ENCODE results near the gene GABRA5. TPM values are rescaled to one million over a fixed set of nuclear protein-coding genes. Genes with fewer than 3 reads are reported as not detected.

Gene GABRA5
- polyA plus RNA-seq, 3 donors: not detected

- Mint-ChIP-seq H3K27me3 (ENCODE audit: low read depth in 3 of 3) (no peaks in the 10 kb centered on the region), H3K36me3 (no peaks in the 10 kb centered on the region), H3K9me3 (peaks cover 0 to 12% (median 4%) of the 10 kb centered on the region in 7 donors), H3K4me3 (no peak overlapping the region), H3K4me1 (no peaks in the 10 kb centered on the region), H3K27ac (no peak overlapping the region)
- Histone ChIP-seq H3K4me3 (replicated peaks in 1 of 3; ENCODE audit: low read depth in 2 of 3, low read length in 3 of 3) (no peak overlapping the region), H3K4me2 (replicated peaks; ENCODE audit: extremely low read depth, low read length, poor library complexity, severe bottlenecking) (no peak overlapping the region), H2AFZ (ENCODE audit: insufficient read depth, low read depth, low read length, poor library complexity, severe bottlenecking) (no peak overlapping the region), H3K36me3 (replicated peaks in 1 of 2; ENCODE audit: control insufficient read depth in 1 of 2, insufficient read depth in 2 of 2, low read length in 2 of 2) (no peaks in the 10 kb centered on the region), H3K27me3 (ENCODE audit: control insufficient read depth in 2 of 2, insufficient read depth in 2 of 2, low read length in 2 of 2) (no peaks in the 10 kb centered on the region), H3K27ac (ENCODE audit: low read depth in 1 of 2, low read length in 2 of 2) (no peak overlapping the region), H3K4me1 (ENCODE audit: control insufficient read depth in 1 of 2, insufficient read depth in 2 of 2, low read length in 2 of 2) (no peaks in the 10 kb centered on the region), H3K9ac (ENCODE audit: insufficient read depth, low read length, poor library complexity, severe bottlenecking) (no peak overlapping the region), H4K20me1 (ENCODE audit: insufficient read depth, low read length) (no peaks in the 10 kb centered on the region), H3K79me2 (ENCODE audit: insufficient read depth, low read length) (no peaks in the 10 kb centered on the region), H3K9me3 (replicated peaks in 1 of 2; ENCODE audit: control insufficient read depth in 1 of 2, insufficient read depth in 1 of 2, low read length in 2 of 2) (peaks cover 3 to 8% of the 10 kb centered on the region in 2 donors)
- TF ChIP-seq, protein P1, sequence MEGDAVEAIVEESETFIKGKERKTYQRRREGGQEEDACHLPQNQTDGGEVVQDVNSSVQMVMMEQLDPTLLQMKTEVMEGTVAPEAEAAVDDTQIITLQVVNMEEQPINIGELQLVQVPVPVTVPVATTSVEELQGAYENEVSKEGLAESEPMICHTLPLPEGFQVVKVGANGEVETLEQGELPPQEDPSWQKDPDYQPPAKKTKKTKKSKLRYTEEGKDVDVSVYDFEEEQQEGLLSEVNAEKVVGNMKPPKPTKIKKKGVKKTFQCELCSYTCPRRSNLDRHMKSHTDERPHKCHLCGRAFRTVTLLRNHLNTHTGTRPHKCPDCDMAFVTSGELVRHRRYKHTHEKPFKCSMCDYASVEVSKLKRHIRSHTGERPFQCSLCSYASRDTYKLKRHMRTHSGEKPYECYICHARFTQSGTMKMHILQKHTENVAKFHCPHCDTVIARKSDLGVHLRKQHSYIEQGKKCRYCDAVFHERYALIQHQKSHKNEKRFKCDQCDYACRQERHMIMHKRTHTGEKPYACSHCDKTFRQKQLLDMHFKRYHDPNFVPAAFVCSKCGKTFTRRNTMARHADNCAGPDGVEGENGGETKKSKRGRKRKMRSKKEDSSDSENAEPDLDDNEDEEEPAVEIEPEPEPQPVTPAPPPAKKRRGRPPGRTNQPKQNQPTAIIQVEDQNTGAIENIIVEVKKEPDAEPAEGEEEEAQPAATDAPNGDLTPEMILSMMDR (IDR thresholded peaks at IDR 0.05): no peak
- intact Hi-C loops (cut with micrococcal nuclease): no loop called here
- no peak for DNase-seq
- no CpG with 5 or more reads among the region's 2 CpGs for WGBS (ENCODE audit: insufficient coverage)
Observed at GRCh38 chr15:26954403-26954802, 87.5 kb downstream of the GABRA5 start.

GRCh38 chr15:26967719-26968269 lies 100.9 kb downstream of the GABRA5 start:
- DNase-seq: no peak

More at GRCh38 chr15:26967719-26968269, 100.9 kb downstream of the GABRA5 start:
- intact Hi-C loops (cut with micrococcal nuclease): no loop called here
- H3K27me3 ChIP-seq (ENCODE audit: control insufficient read depth in 2 of 2, insufficient read depth in 2 of 2, low read length in 2 of 2): peaks cover 6 to 32% of the 10 kb centered on the region in 2 donors
- Mint-ChIP-seq H3K9me3 (peaks cover 0 to 12% (median 2%) of the 10 kb centered on the region in 7 donors), H3K27me3 (ENCODE audit: low read depth in 3 of 3) (peaks cover 28 to 41% (median 38%) of the 10 kb centered on the region in 3 donors), H3K36me3 (no peaks in the 10 kb centered on the region), H3K4me3 (peak overlapping the region in 1 of 2 donors; percentile 57), H3K4me1 (no peaks in the 10 kb centered on the region), H3K27ac (no peak overlapping the region)
- H3K27ac ChIP-seq (ENCODE audit: low read depth in 1 of 2, low read length in 2 of 2): no peak overlapping the region
- no peak overlapping the region for H2AFZ ChIP-seq (ENCODE audit: insufficient read depth, low read depth, low read length, poor library complexity, severe bottlenecking)
- no peaks in the 10 kb centered on the region for H3K36me3 ChIP-seq (replicated peaks in 1 of 2; ENCODE audit: control insufficient read depth in 1 of 2, insufficient read depth in 2 of 2, low read length in 2 of 2)
- H4K20me1 ChIP-seq (ENCODE audit: insufficient read depth, low read length): no peaks in the 10 kb centered on the region
- 6% methylated on average over 36 of the region's 48 CpGs for WGBS (ENCODE audit: insufficient coverage)
- H3K4me3 ChIP-seq (replicated peaks in 1 of 3; ENCODE audit: low read depth in 2 of 3, low read length in 3 of 3): no peak overlapping the region
- no peaks in the 10 kb centered on the region for H3K4me1 ChIP-seq (ENCODE audit: control insufficient read depth in 1 of 2, insufficient read depth in 2 of 2, low read length in 2 of 2)
- TF ChIP-seq, protein P1 (IDR thresholded peaks at IDR 0.05): no peak
- H3K9ac ChIP-seq (ENCODE audit: insufficient read depth, low read length, poor library complexity, severe bottlenecking): no peak overlapping the region
- no peaks in the 10 kb centered on the region for H3K79me2 ChIP-seq (ENCODE audit: insufficient read depth, low read length)
- no peak overlapping the region for H3K4me2 ChIP-seq (replicated peaks; ENCODE audit: extremely low read depth, low read length, poor library complexity, severe bottlenecking)
- H3K9me3 ChIP-seq (replicated peaks in 1 of 2; ENCODE audit: control insufficient read depth in 1 of 2, insufficient read depth in 1 of 2, low read length in 2 of 2): peaks cover 0 to 7% of the 10 kb centered on the region in 2 donors
